ENCODE results near the gene SLC27A2.

SLC27A2 gene

GRCh38 chr15:50140098-50140497 is 41.9 kb upstream of the SLC27A2 start:
- in situ Hi-C loops (cut with MboI; ENCODE audit: low sequenced_read_pairs, unreplicated experiment): loop anchor here (25.0 kb wide), 2 partner anchors 1053 to 1278 kb away; no protein-coding TSS in a partner anchor
- TF ChIP-seq CTCF (IDR thresholded peaks at IDR 0.05; ENCODE audit: borderline replicate concordance, control extremely low read depth, extremely low read depth, insufficient read depth, missing control alignments): no peak
- no peak for DNase-seq (ENCODE audit: low spot score)

DNA sequence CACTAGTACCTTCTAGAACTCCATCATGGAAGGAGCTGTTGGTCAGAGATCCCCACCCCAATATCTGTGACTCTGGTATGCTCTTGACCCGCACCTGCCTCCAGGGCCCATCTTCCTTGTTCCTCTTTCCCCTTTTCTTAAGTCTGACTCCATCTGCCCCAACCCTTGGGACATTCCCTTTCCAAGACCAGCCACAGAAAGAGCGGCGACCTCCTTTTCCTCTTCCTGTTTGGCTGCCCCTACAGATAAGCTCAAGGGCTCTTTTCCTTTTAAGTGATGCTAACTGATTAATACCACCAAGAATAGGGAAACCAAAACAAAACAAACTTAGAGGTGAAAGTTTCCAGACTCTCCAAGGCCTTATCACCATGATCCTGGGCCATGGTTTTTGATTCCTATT is 41.0 kb upstream of the SLC27A2 start:
- no peak for TF ChIP-seq CTCF (IDR thresholded peaks at IDR 0.05; ENCODE audit: borderline replicate concordance, control extremely low read depth, extremely low read depth, insufficient read depth, missing control alignments)
- in situ Hi-C loops (cut with MboI; ENCODE audit: low sequenced_read_pairs, unreplicated experiment): loop anchor here (25.0 kb wide), 2 partner anchors 1054 to 1279 kb away; no protein-coding TSS in a partner anchor
- DNase-seq (ENCODE audit: low spot score): no peak

DNA sequence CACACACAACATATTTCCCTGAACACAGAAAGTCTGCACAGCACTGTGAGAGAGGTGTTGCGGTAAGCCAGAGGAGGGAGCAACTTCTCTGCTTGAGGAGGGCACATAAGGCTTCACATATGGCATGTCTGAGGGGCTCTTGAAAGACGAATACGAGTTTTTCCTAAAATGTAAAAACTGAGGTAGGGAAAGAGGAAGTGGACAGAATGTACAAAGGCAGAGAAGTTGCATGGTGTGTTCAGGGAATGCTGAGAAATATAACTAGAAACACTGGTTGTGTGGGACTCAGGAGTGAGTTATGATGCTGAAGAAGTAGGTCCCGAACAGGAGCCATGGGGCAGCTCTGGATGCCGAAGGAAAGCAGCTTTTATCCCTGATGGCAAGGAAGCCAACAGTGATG is 40.1 kb upstream of the SLC27A2 start:
- in situ Hi-C loops (cut with MboI; ENCODE audit: low sequenced_read_pairs, unreplicated experiment): loop anchor here (25.0 kb wide), 2 partner anchors 1055 to 1280 kb away; no protein-coding TSS in a partner anchor
- no peak for TF ChIP-seq CTCF (IDR thresholded peaks at IDR 0.05; ENCODE audit: borderline replicate concordance, control extremely low read depth, extremely low read depth, insufficient read depth, missing control alignments)
- DNase-seq (ENCODE audit: low spot score): no peak

DNA sequence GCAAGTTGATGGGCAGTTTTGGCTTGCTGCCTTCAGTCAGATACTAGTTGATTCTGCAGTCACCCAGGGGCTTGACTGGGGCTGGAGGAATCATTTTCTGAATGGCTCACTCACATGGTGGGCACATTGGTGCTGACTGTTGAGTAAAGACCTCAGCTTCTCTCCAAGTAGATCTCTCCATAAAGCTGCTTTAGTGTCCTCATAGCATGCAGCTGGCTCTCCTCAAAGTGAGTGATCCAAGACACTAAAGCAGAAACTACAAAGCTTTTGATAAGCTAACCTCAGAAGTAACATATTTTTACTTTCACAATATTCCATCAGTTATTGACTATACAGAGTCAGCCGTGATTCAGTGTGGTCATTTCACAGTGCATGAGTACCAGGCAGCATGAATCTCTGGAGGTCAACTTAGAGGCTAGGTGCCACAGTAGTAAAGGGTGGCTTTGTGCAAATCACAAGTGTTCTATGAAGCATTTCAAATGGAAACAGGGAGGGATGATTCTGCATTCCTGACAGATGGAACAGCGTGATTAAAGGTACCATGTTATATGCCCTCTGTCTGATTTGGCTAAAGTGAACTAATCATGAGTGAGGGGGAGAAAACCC is 38.6 kb upstream of the SLC27A2 start:
- in situ Hi-C loops (cut with MboI; ENCODE audit: low sequenced_read_pairs, unreplicated experiment): loop anchor here (25.0 kb wide), 2 partner anchors 1056 to 1281 kb away; no protein-coding TSS in a partner anchor

DNA sequence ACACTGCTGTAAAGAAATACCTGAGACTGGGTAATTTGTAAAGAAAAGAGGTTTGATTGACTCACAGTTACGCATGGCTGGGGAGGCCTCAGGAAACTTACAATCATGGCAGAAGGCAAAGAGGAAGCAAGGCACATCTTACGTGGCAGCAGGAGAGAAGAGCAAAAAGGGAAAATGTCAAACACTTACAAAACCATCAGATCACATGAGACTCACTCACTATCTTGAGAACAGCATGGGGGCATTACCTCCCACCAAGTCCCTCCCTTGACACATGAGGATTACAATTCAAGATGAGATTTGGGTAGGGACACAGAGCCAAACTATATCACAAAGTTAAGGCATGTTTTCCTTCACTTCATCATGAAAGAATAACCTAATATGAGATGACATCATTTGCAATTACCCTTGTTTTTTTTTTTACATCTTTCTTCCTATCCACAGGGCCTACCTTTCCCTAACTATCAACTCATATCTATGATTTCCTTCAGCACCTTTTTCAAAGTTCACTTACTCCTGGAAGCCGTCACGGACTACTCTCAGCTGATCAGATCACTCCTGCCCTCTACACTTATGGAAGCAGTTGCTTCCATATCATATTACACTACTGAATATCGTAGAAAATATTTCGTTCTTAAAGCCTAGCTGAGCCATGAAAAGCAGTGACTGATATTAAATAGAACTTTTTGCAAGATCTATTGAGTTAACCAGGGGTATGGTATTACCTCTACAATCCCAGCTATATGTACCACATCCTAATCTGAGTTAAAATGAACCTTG is 37.5 kb upstream of the SLC27A2 start:
- in situ Hi-C loops (cut with MboI; ENCODE audit: low sequenced_read_pairs, unreplicated experiment): loop anchor here (25.0 kb wide), 2 partner anchors 1057 to 1282 kb away; no protein-coding TSS in a partner anchor
- no peak for TF ChIP-seq CTCF (IDR thresholded peaks at IDR 0.05; ENCODE audit: borderline replicate concordance, control extremely low read depth, extremely low read depth, insufficient read depth, missing control alignments)
- no peak for DNase-seq (ENCODE audit: low spot score)

More for the DNA sequence above, 38.6 kb upstream of the SLC27A2 start:
- no peak for DNase-seq (ENCODE audit: low spot score)
- no peak for TF ChIP-seq CTCF (IDR thresholded peaks at IDR 0.05; ENCODE audit: borderline replicate concordance, control extremely low read depth, extremely low read depth, insufficient read depth, missing control alignments)

- peak; percentile 24 for DNase-seq (ENCODE audit: low spot score)
- no peak for TF ChIP-seq CTCF (IDR thresholded peaks at IDR 0.05; ENCODE audit: borderline replicate concordance, control extremely low read depth, extremely low read depth, insufficient read depth, missing control alignments)
- in situ Hi-C loops (cut with MboI; ENCODE audit: low sequenced_read_pairs, unreplicated experiment): loop anchor here (25.0 kb wide), 2 partner anchors 1058 to 1283 kb away; no protein-coding TSS in a partner anchor
These were observed 36.5 kb upstream of the SLC27A2 start for GRCh38 chr15:50145451-50145872.

Data from GM13976 (cell line).